ENCODE results near the gene GNPNAT1.
A peak's percentile ranks its signal among the peaks of the same experiment; 100 is the strongest.
"Not testable (repeated sequence)": the region's sequence is repeated elsewhere in the genome, so short reads cannot be mapped to it uniquely, and the experiment has no call there.

GNPNAT1 gene

GRCh38 chr14:52729925-52730708 is 61.3 kb downstream of the GNPNAT1 start, which contains the start of gene STYX:
Gene STYX (plus strand): TSS chr14:52730166. CDS start chr14:52730475, 309 bp downstream.
- Histone ChIP-seq H3K36me3 (peaks cover 27% of the 10 kb centered on the region), H3K27me3 (no peaks in the 10 kb centered on the region), H3K9me3 (no peaks in the 10 kb centered on the region), H3K4me3 (ENCODE audit: low read depth, low read length) (peak within 1 kb of the TSS; percentile 97), H3K4me1 (no peaks in the 10 kb centered on the region; the same call in none of the 2 replicates)
- peak; percentile 100 for DNase-seq
- no peak for TF ChIP-seq CTCF (IDR thresholded peaks at IDR 0.05; ENCODE audit: low read depth, low read length)

- H3K4me3 ChIP-seq (ENCODE audit: low read depth, low read length) = peak overlapping the region; percentile 36; the same call in 1 of the 2 replicates
These were observed 61.9 kb downstream of the GNPNAT1 start for GRCh38 chr14:52729585-52729924.

GRCh38 chr14:52729035-52729434 is 62.4 kb downstream of the GNPNAT1 start:
- not testable (repeated sequence) for H3K9me3 ChIP-seq; DNase-seq; H3K4me3 ChIP-seq (ENCODE audit: low read depth, low read length); H3K4me1 ChIP-seq; H3K27me3 ChIP-seq
- peaks cover 38% of the 10 kb centered on the region for H3K36me3 ChIP-seq

More at GRCh38 chr14:52729585-52729924, 61.9 kb downstream of the GNPNAT1 start:
- DNase-seq = no peak
- no peaks in the 10 kb centered on the region for H3K27me3 ChIP-seq
- no peaks in the 10 kb centered on the region; the same call in 1 of the 2 replicates for H3K4me1 ChIP-seq
- TF ChIP-seq CTCF (IDR thresholded peaks at IDR 0.05; ENCODE audit: low read depth, low read length) = no peak
- H3K36me3 ChIP-seq = peaks cover 33% of the 10 kb centered on the region
- H3K9me3 ChIP-seq = no peaks in the 10 kb centered on the region

- H3K4me3 ChIP-seq (ENCODE audit: low read depth, low read length); H3K4me1 ChIP-seq; DNase-seq; H3K9me3 ChIP-seq; H3K27me3 ChIP-seq: not testable (repeated sequence)
- peaks cover 53% of the 10 kb centered on the region for H3K36me3 ChIP-seq
These were observed 63.9 kb downstream of the GNPNAT1 start for GRCh38 chr14:52727509-52727908.

Measured in BE2C (cell line).